MM.1S (cell line): ENCODE data around the gene CHST13.

Experiments
- DNase-seq: peaks from one replicate; pipeline ENCODE4 v3.0.0-alpha.2; 2015
- H2AFZ ChIP-seq: fragments of 300-600 bp; sonication (generic); 2 replicates; pipeline ENCODE4 v1.6.0; 2016; ENCODE audit warnings: antibody characterized with exemption, low read length
- H3F3A ChIP-seq: fragments of 300-600 bp; sonication (generic); 2 replicates; pipeline ENCODE4 v1.6.1; 2016; ENCODE audit warnings: mild to moderate bottlenecking, antibody characterized with exemption, low read length, moderate library complexity, mixed read lengths; ENCODE audit not compliant: insufficient read depth
- H3K27ac ChIP-seq: fragments of 300-600 bp; sonication (generic); 2 replicates; pipeline ENCODE4 v1.5.1; 2016; ENCODE audit warnings: mild to moderate bottlenecking, low read length
- H3K27me3 ChIP-seq: fragments of 300-600 bp; sonication (generic); replicated peaks from 2 replicates; pipeline ENCODE4 v1.6.0; 2016; ENCODE audit warnings: low read length; ENCODE audit not compliant: insufficient read depth
- H3K36me3 ChIP-seq: fragments of 300-600 bp; sonication (generic); replicated peaks from 2 replicates; pipeline ENCODE4 v1.6.1; 2016; ENCODE audit warnings: mild to moderate bottlenecking, low read length, mixed read lengths; ENCODE audit not compliant: insufficient read depth
- H3K4me1 ChIP-seq: fragments of 300-600 bp; sonication (generic); 2 replicates; pipeline ENCODE4 v1.6.1; 2016; ENCODE audit warnings: low read length, mixed read lengths
- H3K4me2 ChIP-seq: fragments of 300-600 bp; sonication (generic); 2 replicates; pipeline ENCODE4 v1.6.0; 2016; ENCODE audit warnings: low read depth, low read length
- H3K4me3 ChIP-seq: fragments of 300-600 bp; sonication (generic); 2 replicates; pipeline ENCODE4 v1.5.1; 2016; ENCODE audit warnings: low read length, mixed read lengths
- H3K79me2 ChIP-seq: fragments of 300-600 bp; sonication (generic); 2 replicates; pipeline ENCODE4 v1.6.1; 2016; ENCODE audit warnings: mixed run types, low read length, mixed read lengths
- H3K9ac ChIP-seq: fragments of 300-600 bp; sonication (generic); 2 replicates; pipeline ENCODE4 v1.6.1; 2016; ENCODE audit warnings: low read length, mixed read lengths
- H3K9me2 ChIP-seq: fragments of 300-600 bp; sonication (generic); replicated peaks from 2 replicates; pipeline ENCODE4 v1.6.1; 2016; ENCODE audit warnings: mild to moderate bottlenecking, low read length, mixed read lengths; ENCODE audit not compliant: insufficient read depth
- H3K9me3 ChIP-seq: fragments of 300-600 bp; sonication (generic); replicated peaks from 2 replicates; pipeline ENCODE4 v1.6.1; 2016; ENCODE audit warnings: mild to moderate bottlenecking, low read length, mixed read lengths; ENCODE audit not compliant: insufficient read depth
- H4K20me1 ChIP-seq: fragments of 300-600 bp; sonication (generic); 2 replicates; pipeline ENCODE4 v1.6.1; 2016; ENCODE audit warnings: mild to moderate bottlenecking, low read length, moderate library complexity, mixed read lengths; ENCODE audit not compliant: insufficient read depth
- EZH2 ChIP-seq: fragments of 300-600 bp; sonication (generic); optimal IDR thresholded peaks from 2 replicates; pipeline ENCODE3; 2017; ENCODE audit warnings: low read depth, mild to moderate bottlenecking, antibody characterized with exemption, low read length, mixed read lengths
- EZH2phosphoT487 ChIP-seq: fragments of 300-600 bp; sonication (generic); IDR thresholded peaks from 2 replicates; pipeline ENCODE4 v1.6.1; 2018; ENCODE audit warnings: antibody characterized with exemption, low read length
- TF ChIP-seq, protein P1 (sequence below): fragments of 300-600 bp; sonication (generic); IDR thresholded peaks from 2 replicates; pipeline ENCODE4 v1.5.1; 2016; ENCODE audit warnings: antibody characterized with exemption, low read length, mixed read lengths

The CHST13 gene

DNA sequence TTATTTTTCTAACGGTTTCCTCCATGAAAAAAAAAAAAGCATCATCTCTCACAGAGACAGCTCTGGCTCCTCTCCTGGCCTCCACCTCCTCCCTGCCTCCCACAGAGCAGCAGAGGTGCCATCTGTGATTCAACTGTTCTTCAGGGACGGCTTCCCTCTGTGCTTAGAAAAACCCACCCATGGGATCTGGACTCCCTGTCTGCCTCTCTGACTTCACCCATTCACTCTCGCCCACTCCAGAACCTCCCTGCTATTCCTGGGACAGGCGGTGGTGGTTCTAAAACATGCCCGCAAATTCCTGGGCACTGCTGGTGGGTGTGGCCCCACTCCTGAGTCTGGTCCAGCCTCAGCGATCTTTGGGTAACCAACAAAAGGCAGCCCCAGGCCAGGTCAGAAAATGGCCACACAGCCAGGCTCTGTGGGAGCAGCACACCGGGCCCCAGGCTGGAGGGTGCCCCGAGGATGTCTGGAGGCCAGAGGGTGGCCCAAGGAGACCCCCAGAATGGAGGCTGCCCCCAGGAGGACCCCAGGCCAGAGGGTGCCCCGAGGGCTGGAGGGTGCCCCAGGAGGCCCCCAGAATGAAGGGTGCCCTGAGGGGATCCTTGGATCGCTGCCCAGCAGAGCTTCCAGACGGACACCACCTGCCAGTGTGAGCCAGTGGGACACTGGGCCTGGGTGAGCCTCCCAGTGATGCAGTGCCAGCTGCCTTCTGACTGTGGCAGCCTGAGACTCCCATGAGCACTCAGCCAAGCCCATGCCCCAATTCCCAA, 2.6 kb upstream of the CHST13 start:
- no peaks in the 10 kb centered on the region for H3K79me2 ChIP-seq
- no peaks in the 10 kb centered on the region for H3K4me1 ChIP-seq
- TF ChIP-seq EZH2phosphoT487 (no peak), EZH2 (no peak)
- TF ChIP-seq, protein P1, sequence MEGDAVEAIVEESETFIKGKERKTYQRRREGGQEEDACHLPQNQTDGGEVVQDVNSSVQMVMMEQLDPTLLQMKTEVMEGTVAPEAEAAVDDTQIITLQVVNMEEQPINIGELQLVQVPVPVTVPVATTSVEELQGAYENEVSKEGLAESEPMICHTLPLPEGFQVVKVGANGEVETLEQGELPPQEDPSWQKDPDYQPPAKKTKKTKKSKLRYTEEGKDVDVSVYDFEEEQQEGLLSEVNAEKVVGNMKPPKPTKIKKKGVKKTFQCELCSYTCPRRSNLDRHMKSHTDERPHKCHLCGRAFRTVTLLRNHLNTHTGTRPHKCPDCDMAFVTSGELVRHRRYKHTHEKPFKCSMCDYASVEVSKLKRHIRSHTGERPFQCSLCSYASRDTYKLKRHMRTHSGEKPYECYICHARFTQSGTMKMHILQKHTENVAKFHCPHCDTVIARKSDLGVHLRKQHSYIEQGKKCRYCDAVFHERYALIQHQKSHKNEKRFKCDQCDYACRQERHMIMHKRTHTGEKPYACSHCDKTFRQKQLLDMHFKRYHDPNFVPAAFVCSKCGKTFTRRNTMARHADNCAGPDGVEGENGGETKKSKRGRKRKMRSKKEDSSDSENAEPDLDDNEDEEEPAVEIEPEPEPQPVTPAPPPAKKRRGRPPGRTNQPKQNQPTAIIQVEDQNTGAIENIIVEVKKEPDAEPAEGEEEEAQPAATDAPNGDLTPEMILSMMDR: no peak
- no peak overlapping the region for H3K9ac ChIP-seq
- H4K20me1 ChIP-seq: no peaks in the 10 kb centered on the region
- peaks cover 29% of the 10 kb centered on the region for H3K27me3 ChIP-seq
- no peaks in the 10 kb centered on the region for H3K9me3 ChIP-seq
- no peaks in the 10 kb centered on the region for H3K9me2 ChIP-seq
- no peak overlapping the region for H2AFZ ChIP-seq
- H3K27ac ChIP-seq: no peak overlapping the region
- no peaks in the 10 kb centered on the region for H3F3A ChIP-seq
- H3K36me3 ChIP-seq: no peaks in the 10 kb centered on the region
- no peak overlapping the region for H3K4me3 ChIP-seq
- no peak for DNase-seq
- H3K4me2 ChIP-seq: no peak overlapping the region

DNA sequence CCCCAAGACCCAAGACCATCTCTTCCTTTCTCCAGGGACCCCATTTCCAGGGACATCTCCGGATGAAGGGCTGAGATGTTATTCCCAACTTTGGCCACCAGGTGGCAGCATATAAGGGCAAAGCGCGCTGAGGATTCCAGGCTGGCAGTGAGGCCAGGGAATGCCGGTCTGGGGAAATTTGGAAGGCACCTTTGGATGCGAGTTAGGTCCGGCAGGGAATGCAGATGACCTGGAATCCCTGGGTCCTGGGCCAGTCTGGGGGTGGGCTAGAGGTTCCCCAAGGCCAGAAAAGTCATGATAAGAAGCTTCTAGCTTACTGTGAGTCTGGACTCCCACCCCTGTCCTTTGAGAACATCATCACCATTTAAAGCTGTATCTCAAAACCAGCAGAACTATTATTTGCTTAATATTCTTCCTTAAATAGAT, 1.6 kb upstream of the CHST13 start:
- Histone ChIP-seq H3K27ac (no peak overlapping the region), H2AFZ (no peak overlapping the region), H3K79me2 (no peaks in the 10 kb centered on the region), H3K9ac (no peak overlapping the region), H4K20me1 (no peaks in the 10 kb centered on the region), H3K27me3 (peaks cover 29% of the 10 kb centered on the region), H3K9me2 (no peaks in the 10 kb centered on the region), H3F3A (no peaks in the 10 kb centered on the region), H3K4me3 (no peak overlapping the region), H3K4me2 (no peak overlapping the region), H3K4me1 (no peaks in the 10 kb centered on the region), H3K36me3 (no peaks in the 10 kb centered on the region), H3K9me3 (no peaks in the 10 kb centered on the region)
- DNase-seq: peak; percentile 14
- TF ChIP-seq EZH2: no peak
- TF ChIP-seq, protein P1: peak; percentile 88

DNA sequence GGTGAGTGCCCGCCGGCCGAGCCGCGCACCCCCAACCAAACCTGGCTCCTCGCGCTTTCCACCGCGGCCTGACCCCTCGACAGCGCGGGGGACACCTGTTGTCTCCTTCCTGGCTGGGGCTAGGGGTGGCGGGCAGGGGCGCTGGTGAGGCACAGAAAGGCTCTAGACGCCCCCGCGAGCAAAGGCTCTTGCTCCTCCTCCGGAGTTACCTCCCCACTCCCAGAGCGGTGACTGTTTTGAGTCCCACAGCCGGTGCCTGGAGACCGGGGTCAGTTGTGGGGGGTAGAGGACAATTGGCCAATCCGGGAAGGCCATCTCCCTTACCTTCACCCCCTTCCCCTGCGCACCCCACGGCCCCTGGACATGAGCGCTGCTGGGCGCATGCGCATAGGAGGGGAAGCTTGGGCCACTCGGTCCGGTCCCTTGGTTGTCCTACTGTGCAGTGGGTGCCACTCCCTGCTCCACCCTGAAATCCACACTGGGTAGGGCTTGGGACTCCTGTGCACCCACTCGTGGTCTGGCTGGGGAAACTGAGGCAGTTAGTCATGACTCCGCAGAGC, 554 bp downstream of the CHST13 start:
- Histone ChIP-seq H2AFZ (no peak overlapping the region), H3K9me2 (no peaks in the 10 kb centered on the region), H3K79me2 (no peaks in the 10 kb centered on the region), H3K27me3 (peaks cover 29% of the 10 kb centered on the region), H3K36me3 (no peaks in the 10 kb centered on the region), H3K4me3 (peak overlapping the region; percentile 33; the same call in 1 of the 2 replicates), H3K27ac (no peak overlapping the region), H3K9ac (no peak overlapping the region), H3K4me1 (no peaks in the 10 kb centered on the region), H4K20me1 (no peaks in the 10 kb centered on the region), H3K4me2 (peak overlapping the region; percentile 39; the same call in 1 of the 2 replicates), H3K9me3 (no peaks in the 10 kb centered on the region), H3F3A (no peaks in the 10 kb centered on the region)
- DNase-seq: no peak
- TF ChIP-seq, protein P1: no peak
- TF ChIP-seq EZH2phosphoT487: no peak
- no peak for TF ChIP-seq EZH2
